Body of pancreas (tissue), 4 donors: Measurements from ENCODE around the gene RB1.

Source experiments
- POLR2A ChIP-seq, 3 donors: fragments of 450-650 bp; IDR thresholded peaks; one replicate each; pipeline ENCODE4 v1.6.1; 2016; ENCODE audit warnings: antibody characterized with exemption in 3 of 3, mild to moderate bottlenecking in 2 of 3
- TF ChIP-seq, protein P1 (sequence below), 7 experiments: fragments of 450-650 bp in 4 of 7; fragments of 200-600 bp in 3 of 7; sonication (generic) in 3 of 7; IDR thresholded peaks; one replicate each; pipeline ENCODE4 v1.5.1; 2016 to 2019; ENCODE audit warnings: antibody characterized with exemption in 7 of 7

DNA sequence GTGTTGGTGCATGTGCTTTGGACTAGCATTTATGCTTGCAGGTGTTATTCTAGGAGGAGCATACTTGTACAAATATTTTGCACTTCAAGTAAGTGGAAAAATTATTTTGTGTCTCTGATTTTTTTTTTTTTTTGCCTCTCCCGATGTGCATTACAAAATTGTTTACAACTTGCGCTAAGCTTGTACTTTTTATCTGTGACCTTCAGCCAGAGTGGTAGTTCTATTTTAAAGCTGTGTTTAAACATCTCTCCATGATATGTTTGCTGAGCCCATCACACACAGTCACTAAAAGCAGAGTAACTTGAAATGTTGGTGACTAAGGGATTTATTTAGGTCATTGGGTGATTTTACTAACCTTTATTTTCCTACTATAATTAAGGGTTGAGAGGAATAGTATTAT lies 49.7 kb upstream of the RB1 start:
- no peak for TF ChIP-seq POLR2A (IDR thresholded peaks at IDR 0.05)
- TF ChIP-seq, protein P1, sequence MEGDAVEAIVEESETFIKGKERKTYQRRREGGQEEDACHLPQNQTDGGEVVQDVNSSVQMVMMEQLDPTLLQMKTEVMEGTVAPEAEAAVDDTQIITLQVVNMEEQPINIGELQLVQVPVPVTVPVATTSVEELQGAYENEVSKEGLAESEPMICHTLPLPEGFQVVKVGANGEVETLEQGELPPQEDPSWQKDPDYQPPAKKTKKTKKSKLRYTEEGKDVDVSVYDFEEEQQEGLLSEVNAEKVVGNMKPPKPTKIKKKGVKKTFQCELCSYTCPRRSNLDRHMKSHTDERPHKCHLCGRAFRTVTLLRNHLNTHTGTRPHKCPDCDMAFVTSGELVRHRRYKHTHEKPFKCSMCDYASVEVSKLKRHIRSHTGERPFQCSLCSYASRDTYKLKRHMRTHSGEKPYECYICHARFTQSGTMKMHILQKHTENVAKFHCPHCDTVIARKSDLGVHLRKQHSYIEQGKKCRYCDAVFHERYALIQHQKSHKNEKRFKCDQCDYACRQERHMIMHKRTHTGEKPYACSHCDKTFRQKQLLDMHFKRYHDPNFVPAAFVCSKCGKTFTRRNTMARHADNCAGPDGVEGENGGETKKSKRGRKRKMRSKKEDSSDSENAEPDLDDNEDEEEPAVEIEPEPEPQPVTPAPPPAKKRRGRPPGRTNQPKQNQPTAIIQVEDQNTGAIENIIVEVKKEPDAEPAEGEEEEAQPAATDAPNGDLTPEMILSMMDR (IDR thresholded peaks at IDR 0.05), result no peak
